Suprapubic skin (tissue), 4 donors: Measurements from ENCODE around the gene AGTR1.

Experiments
- EP300 ChIP-seq: sonication (generic); formaldehyde crosslinking; IDR thresholded peaks from one replicate; pipeline ENCODE4 v1.6.1; 2017; ENCODE audit warnings: antibody characterized with exemption
- POLR2AphosphoS5 ChIP-seq, 3 donors: sonication (generic); formaldehyde crosslinking; IDR thresholded peaks; one replicate each; pipeline ENCODE4 v1.6.1; 2017; ENCODE audit warnings: antibody characterized with exemption in 3 of 3
- TF ChIP-seq, protein P1 (sequence below), 2 donors: fragments of 200-600 bp in 1 of 2; fragments of 450-650 bp in 1 of 2; sonication (generic) in 1 of 2; IDR thresholded peaks; one replicate each; pipeline ENCODE4 v1.5.1; 2016 to 2019; ENCODE audit warnings: antibody characterized with exemption in 2 of 2, mild to moderate bottlenecking in 1 of 2, moderate library complexity in 1 of 2

DNA sequence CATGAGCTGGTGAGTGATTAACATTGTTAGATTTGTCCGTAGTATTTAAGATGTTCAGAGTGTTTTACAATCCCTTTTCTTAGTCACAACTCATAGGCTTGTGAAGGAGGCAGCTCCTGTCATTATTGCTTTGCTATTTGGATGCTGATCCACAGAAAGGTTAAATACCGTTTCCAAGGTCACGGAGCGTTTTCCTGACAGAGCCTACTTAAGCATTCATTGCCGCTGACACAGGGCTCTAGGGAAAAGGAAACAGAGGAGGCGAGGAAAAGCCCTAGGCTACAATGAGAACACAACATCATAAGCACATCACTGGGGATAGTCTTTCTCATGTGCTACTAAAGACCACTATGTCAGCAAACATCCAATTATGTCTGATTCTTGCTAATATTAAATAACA lies 91.4 kb downstream of the AGTR1 start:
- TF ChIP-seq EP300 = no peak
- TF ChIP-seq, protein P1, sequence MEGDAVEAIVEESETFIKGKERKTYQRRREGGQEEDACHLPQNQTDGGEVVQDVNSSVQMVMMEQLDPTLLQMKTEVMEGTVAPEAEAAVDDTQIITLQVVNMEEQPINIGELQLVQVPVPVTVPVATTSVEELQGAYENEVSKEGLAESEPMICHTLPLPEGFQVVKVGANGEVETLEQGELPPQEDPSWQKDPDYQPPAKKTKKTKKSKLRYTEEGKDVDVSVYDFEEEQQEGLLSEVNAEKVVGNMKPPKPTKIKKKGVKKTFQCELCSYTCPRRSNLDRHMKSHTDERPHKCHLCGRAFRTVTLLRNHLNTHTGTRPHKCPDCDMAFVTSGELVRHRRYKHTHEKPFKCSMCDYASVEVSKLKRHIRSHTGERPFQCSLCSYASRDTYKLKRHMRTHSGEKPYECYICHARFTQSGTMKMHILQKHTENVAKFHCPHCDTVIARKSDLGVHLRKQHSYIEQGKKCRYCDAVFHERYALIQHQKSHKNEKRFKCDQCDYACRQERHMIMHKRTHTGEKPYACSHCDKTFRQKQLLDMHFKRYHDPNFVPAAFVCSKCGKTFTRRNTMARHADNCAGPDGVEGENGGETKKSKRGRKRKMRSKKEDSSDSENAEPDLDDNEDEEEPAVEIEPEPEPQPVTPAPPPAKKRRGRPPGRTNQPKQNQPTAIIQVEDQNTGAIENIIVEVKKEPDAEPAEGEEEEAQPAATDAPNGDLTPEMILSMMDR (IDR thresholded peaks at IDR 0.05) = no peak
- TF ChIP-seq POLR2AphosphoS5 (IDR thresholded peaks at IDR 0.05) = no peak
